ENCODE measurements around the gene FAM174A. TPM values are rescaled to one million over a fixed set of nuclear protein-coding genes. Genes with fewer than 3 reads are reported as not detected.

FAM174A gene
- total RNA-seq, 2 donors from 2014 or later: 6.9 to 9.6 TPM

- H3K27ac ChIP-seq (ENCODE audit: low read depth, low read length): no peak overlapping the region
- H3K27me3 ChIP-seq (ENCODE audit: control insufficient read depth, insufficient read depth, low read length, poor library complexity, severe bottlenecking): no peaks in the 10 kb centered on the region
- Mint-ChIP-seq H3K27me3 (ENCODE audit: insufficient read depth) (no peaks in the 10 kb centered on the region), H3K27ac (no peak overlapping the region), H3K4me3 (no peak overlapping the region), H3K4me1 (peaks cover 2% of the 10 kb centered on the region), H3K9me3 (no peaks in the 10 kb centered on the region), H3K36me3 (ENCODE audit: low read depth) (no peaks in the 10 kb centered on the region)
- 95 to 100% methylated on average over 1 of the region's 1 CpG for WGBS, 2 experiments (ENCODE audit: insufficient coverage in 1 of 2, insufficient read length in 1 of 2)
- no peak for TF ChIP-seq CTCF (conservative IDR thresholded peaks at IDR 0.05)
- H3K9me3 ChIP-seq (ENCODE audit: control insufficient read depth, low read length): no peaks in the 10 kb centered on the region
- DNase-seq: no peak
- no peak overlapping the region for H3K9ac ChIP-seq (ENCODE audit: extremely low read depth, low read length, poor library complexity, severe bottlenecking)
- H3K4me3 ChIP-seq (ENCODE audit: low read length): no peak overlapping the region
- no peaks in the 10 kb centered on the region for H3K4me1 ChIP-seq (ENCODE audit: control insufficient read depth, insufficient read depth, low read length)
- H3K36me3 ChIP-seq (ENCODE audit: control insufficient read depth, insufficient read depth, low read length): no peaks in the 10 kb centered on the region
Measured at GRCh38 chr5:100542086-100542485, 6.9 kb downstream of the FAM174A start.

GRCh38 chr5:100546001-100546400 is 10.8 kb downstream of the FAM174A start:
- H3K27ac ChIP-seq (ENCODE audit: low read depth, low read length): no peak overlapping the region
- no peaks in the 10 kb centered on the region for H3K36me3 Mint-ChIP-seq (ENCODE audit: low read depth)
- WGBS, 2 experiments (ENCODE audit: insufficient coverage in 1 of 2, insufficient read length in 1 of 2): 100% methylated on average over 1 of the region's 1 CpG; no CpG with 5 or more reads in 1 of the 2 experiments
- no peaks in the 10 kb centered on the region for H3K9me3 Mint-ChIP-seq
- no peaks in the 10 kb centered on the region for H3K9me3 ChIP-seq (ENCODE audit: control insufficient read depth, low read length)
- no peak overlapping the region for H3K4me3 Mint-ChIP-seq
- no peak overlapping the region for H3K27ac Mint-ChIP-seq
- TF ChIP-seq CTCF (conservative IDR thresholded peaks at IDR 0.05): no peak
- H3K4me1 Mint-ChIP-seq: no peaks in the 10 kb centered on the region
- H3K4me3 ChIP-seq (ENCODE audit: low read length): no peak overlapping the region
- no peak overlapping the region for H3K9ac ChIP-seq (ENCODE audit: extremely low read depth, low read length, poor library complexity, severe bottlenecking)
- H3K27me3 Mint-ChIP-seq (ENCODE audit: insufficient read depth): no peaks in the 10 kb centered on the region
- H3K4me1 ChIP-seq (ENCODE audit: control insufficient read depth, insufficient read depth, low read length): no peaks in the 10 kb centered on the region
- no peaks in the 10 kb centered on the region for H3K36me3 ChIP-seq (ENCODE audit: control insufficient read depth, insufficient read depth, low read length)
- DNase-seq: no peak
- H3K27me3 ChIP-seq (ENCODE audit: control insufficient read depth, insufficient read depth, low read length, poor library complexity, severe bottlenecking): no peaks in the 10 kb centered on the region

DNA sequence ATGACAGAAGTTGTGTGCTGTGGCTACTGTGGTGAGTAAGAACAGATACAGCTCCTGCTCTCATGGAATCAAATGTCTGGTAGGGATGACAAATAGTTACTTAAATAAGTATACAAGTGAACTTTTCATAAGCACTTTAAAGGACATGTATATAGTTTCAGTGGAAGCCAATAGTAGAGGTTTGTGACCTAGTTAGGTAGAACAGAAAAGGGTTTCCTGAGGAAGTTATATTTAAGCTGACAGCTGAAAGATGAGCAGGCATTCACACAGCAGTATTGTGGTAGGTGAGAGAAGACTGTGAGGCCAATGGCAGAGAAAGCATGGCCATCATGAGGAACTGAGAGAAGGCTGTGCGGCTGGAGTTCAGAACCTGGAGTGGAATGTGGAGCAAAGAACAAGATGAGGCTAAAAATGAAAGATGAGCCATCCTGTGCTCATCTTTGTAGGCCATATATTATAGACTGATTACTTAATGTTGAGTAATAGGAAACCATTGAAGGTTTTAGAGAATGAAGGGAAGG is 15.4 kb downstream of the FAM174A start:
- Histone ChIP-seq H3K9me3 (ENCODE audit: control insufficient read depth, low read length) (no peaks in the 10 kb centered on the region), H3K4me3 (ENCODE audit: low read length) (no peak overlapping the region), H3K9ac (ENCODE audit: extremely low read depth, low read length, poor library complexity, severe bottlenecking) (no peak overlapping the region), H3K36me3 (ENCODE audit: control insufficient read depth, insufficient read depth, low read length) (no peaks in the 10 kb centered on the region), H3K27me3 (ENCODE audit: control insufficient read depth, insufficient read depth, low read length, poor library complexity, severe bottlenecking) (no peaks in the 10 kb centered on the region), H3K4me1 (ENCODE audit: control insufficient read depth, insufficient read depth, low read length) (no peaks in the 10 kb centered on the region), H3K27ac (ENCODE audit: low read depth, low read length) (no peak overlapping the region)
- TF ChIP-seq CTCF (conservative IDR thresholded peaks at IDR 0.05): no peak
- H3K36me3 Mint-ChIP-seq (ENCODE audit: low read depth): peaks cover 2% of the 10 kb centered on the region
- H3K4me1 Mint-ChIP-seq: no peaks in the 10 kb centered on the region
- H3K4me3 Mint-ChIP-seq: no peak overlapping the region
- H3K9me3 Mint-ChIP-seq: peaks cover 4% of the 10 kb centered on the region
- H3K27me3 Mint-ChIP-seq (ENCODE audit: insufficient read depth): no peaks in the 10 kb centered on the region
- 94 to 100% methylated on average over 1 of the region's 1 CpG for WGBS, 2 experiments (ENCODE audit: insufficient coverage in 1 of 2, insufficient read length in 1 of 2)
- no peak overlapping the region for H3K27ac Mint-ChIP-seq
- DNase-seq: no peak

All from endodermal cell (in vitro differentiated cells).